GM19463 (cell line): ENCODE measurements around the gene CSGALNACT2.

Experiments
- ATAC-seq: cut with Tn5 transposase; IDR thresholded peaks from one replicate; pipeline ENCODE4 v1.9.1; 2021; ENCODE audit warnings: mild to moderate bottlenecking, moderate library complexity; ENCODE audit not compliant: unreplicated experiment

CSGALNACT2 gene

GRCh38 chr10:43199684-43200537 lies 61.7 kb downstream of the CSGALNACT2 start:
- ATAC-seq = no peak

DNA sequence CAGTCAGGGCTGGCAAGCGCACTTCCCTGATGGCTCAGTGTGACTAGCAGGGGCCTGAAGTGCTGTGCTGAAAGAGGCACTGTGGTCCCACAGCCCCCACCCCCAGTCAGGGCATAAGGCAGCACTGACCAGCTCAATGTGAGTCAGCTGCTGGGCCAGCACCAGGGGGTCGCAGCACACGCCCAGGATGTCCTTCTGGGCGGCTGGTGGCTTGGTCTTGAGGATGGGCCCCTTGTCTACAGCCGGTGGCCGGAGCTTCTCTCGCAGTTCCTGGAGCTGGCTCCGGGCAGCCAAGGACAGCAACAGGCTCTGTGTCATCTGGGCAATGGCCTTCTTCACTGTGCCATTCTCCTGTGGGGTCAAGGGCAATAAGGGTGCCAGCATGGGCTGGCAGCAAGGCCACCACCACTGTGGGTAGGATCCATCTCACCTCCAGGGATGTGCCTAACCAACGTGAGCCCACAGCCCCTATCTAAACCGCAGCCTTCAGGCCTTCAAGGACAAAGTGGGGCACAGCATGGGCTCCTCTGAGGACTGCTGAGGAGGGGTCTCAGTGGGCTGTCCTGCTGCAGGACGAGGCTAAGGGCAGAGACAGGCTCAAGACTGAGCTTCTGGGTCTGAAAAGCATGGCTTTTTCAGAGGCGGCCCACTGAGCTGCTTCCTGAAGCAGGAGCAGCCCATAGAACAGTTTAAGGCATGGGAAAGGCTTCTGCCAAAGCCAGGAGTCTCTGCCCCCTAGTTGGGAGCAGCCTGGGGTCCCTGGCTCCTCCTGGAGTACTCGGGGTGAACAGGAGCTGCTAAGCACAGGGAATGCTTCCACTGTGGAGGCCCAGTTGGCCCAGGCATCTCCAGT lies 62.5 kb downstream of the CSGALNACT2 start:
- no peak for ATAC-seq

GRCh38 chr10:43201545-43202131 lies 63.4 kb downstream of the CSGALNACT2 start:
- no peak for ATAC-seq

DNA sequence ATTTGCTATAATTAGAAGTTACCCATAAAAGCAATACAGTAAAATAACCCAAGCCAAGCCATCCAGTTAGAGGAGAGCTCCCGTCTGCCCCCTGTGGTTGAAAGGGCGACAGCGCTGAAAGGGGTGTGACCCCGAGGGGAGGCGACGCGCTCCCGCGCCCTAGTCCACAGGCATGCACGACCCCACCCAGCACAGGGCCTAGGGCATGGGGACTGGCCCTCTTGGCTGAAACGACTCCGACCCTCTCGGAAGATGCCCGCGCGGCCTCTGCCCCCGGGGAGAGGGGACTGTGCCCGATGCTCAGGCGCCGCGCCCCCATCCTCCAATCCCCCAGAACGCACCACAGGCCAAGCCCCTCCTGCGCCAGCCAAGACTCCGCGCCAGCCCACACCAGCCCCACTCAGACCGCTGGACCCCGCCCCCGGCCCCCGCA lies 64.0 kb downstream of the CSGALNACT2 start:
- ATAC-seq = peak; percentile 50

DNA sequence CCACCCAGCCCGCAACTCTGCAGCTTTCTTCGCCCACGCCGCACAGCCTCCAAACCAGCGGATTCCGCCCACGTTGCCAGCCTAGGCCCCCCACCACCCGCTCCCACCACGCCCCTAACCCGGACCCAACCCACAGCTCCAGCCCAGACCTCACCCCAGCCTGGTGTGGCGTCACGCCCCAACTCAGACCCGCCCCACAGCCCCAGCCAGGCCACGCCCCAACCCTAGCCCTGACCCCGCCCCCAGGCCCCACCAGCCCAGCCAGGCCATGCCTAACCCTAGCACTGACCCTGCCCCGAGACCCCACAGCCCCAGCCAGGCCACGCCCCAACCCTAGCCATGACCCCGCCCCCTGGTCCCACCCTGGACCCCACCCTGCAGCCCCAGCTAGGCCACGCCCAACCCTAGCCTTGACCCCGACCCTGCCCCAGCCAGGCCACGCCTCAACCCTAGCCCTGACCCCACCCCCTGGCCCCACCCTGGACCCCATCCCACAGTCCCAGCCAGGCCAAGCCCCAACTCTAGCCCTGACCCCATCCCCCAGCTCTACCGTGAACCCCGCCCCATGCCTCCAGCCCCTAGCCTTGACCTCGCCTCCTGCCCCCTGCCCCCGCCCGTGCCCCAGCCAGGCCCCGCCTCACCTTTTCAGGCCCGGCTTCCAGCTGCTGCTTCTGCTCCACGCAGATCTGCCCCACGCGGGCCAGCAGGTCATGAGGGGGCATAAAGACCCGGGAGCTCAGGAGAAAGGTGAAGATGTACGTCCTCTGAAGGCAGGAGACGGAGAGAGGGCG lies 64.6 kb downstream of the CSGALNACT2 start:
- peak; percentile 32 for ATAC-seq

- no peak for ATAC-seq
These were observed 65.3 kb downstream of the CSGALNACT2 start for GRCh38 chr10:43203448-43204041.

DNA sequence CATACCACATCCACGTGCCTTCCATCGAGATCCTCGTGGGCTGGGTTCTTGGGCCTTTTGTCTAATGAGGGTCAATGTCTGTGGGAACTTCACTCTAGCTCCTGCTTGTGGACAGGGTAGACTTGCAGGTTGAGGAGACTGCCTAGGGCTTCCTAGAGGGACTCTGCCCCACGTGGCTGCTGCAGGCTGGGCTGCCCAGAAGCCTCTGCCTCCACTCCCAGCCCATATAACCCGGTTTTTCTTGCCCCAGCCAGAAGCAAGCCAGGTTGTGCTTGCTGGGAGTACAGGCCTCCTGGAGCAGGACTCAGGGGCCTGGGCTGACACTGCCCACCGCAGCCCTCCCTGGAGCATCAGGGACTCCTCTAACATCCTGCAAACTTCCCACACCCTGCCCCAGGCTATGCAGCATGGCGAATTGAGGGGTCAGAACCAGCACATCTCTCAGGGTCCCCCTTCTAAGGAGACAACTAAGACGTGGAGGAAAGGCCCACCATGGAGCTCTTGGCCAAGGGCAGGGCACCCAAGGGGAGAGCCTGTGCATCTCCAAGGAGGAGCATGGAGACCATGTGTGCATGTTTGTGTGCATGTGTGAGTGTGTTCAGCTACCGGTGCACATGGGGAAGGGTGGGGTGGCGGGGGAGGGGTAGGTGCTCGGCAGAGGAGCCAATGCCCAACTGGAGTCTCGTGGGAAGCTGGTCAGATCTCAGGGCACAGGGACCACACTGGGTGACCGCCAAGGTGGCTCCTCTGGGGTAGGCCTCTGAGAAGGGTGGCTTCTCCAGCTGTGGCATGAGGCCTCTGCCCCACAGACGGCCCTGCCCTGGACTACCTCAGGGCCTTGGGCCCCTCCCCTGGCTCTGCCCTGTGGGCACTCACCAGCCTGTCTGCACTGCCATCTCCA lies 66.0 kb downstream of the CSGALNACT2 start:
- no peak for ATAC-seq

DNA sequence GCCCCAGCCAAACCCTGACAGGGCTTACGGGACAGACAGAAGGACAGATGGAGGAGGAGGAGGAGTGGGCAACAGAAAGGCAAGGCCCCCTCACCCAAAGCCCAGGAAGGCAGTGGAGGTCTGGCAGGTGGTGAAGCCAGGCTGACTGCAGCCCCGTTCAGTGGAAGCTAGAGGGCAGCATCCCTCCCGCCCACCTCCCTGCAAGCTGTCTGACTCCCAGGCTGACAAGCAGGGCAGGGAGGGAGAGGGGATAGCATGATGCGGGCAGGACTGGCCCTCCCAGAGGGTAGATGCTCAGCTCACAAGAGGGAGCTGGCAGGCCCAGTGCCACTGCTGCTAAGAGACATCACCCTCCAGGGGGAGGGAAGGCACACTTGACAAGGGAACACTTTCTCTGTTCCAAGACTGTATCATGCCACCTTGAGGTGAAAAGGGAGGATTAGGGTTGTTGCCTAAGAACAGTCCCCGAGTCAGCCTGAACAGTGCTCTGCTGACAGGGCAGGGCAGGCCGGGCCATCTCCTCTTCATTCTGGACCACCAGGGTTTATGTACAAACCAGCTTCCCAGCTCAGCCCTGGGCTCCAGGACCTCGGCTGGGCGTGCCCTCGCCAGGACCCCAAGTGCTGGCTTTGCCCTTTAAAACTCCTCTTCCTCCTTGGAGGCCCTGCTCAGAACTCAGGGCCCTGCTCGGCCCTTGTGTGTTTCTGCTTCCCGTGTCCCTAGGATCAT lies 66.9 kb downstream of the CSGALNACT2 start:
- peak; percentile 65 for ATAC-seq

GRCh38 chr10:43205681-43206390 lies 67.6 kb downstream of the CSGALNACT2 start:
- ATAC-seq = no peak

- no peak for ATAC-seq
These were observed 68.4 kb downstream of the CSGALNACT2 start for GRCh38 chr10:43206391-43207235.

- ATAC-seq = no peak
These were observed 70.2 kb downstream of the CSGALNACT2 start for GRCh38 chr10:43208147-43209073.

- no peak for ATAC-seq
These were observed 70.8 kb downstream of the CSGALNACT2 start for GRCh38 chr10:43209074-43209455.

DNA sequence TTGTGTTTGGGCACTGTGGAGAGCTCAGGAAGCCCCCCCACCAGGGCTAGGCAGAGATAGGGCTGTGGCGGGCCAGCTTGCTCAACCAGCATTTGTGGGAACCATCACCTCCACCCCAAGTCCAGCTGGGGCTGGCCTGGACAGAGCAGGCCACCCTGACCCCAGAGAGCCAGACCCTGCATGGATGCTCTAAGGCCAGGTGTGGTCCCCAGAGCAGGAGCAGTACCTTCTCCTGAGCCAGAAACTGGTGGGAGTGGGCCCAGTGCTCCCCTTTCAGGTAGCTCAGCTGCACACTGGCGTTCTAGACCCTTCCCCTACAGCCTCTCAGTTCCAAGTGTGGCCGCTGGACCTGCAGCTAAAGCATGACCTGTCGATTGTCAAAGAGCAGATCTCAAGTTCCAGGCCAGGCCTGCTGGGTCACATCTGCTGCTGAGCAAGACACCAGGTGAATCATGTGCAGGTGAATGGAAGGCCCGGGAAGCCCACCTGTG lies 71.5 kb downstream of the CSGALNACT2 start:
- no peak for ATAC-seq

- no peak for ATAC-seq
These were observed 72.3 kb downstream of the CSGALNACT2 start for GRCh38 chr10:43210556-43210955.

DNA sequence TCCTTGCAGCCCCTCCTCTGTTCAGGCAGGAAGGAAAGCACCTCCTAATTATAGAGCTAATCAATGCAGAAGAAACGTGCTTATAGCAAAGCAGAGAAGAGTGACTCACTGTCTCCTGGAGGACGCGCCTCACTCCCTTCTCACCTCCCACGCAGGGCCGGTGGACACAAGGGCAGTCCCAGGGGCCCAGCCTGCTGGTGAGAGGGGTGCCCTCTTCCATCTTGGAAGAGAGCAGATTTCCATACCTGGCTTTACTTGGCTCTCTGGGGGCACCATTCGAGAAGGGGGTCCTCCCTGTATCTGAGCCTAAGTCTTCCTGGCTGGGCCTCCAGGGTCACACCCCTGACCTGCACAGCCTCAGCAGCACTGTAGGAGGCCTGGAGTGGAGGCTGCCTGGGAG lies 72.8 kb downstream of the CSGALNACT2 start:
- peak; percentile 45 for ATAC-seq
